Brain microvascular endothelial cell (primary cell): ENCODE data around the gene OSBPL5.
A peak's percentile ranks its signal among the peaks of the same experiment; 100 is the strongest.

ENCODE experiments used
- DNase-seq: peaks from one replicate; pipeline ENCODE4 v3.0.0-alpha.2; 2020
- H3K27ac ChIP-seq: fragments of 250-450 bp; sonication (Bioruptor Pico); 2 replicates; pipeline ENCODE4 v1.5.1; 2020; ENCODE audit warnings: mild to moderate bottlenecking, moderate library complexity
- H3K27me3 ChIP-seq: fragments of 250-450 bp; sonication (Bioruptor Pico); replicated peaks from 2 replicates; pipeline ENCODE4 v1.5.1; 2020; ENCODE audit warnings: mild to moderate bottlenecking
- H3K36me3 ChIP-seq: fragments of 250-450 bp; sonication (Bioruptor Pico); replicated peaks from 2 replicates; pipeline ENCODE4 v1.5.1; 2020; ENCODE audit warnings: mild to moderate bottlenecking
- H3K4me3 ChIP-seq: 2 replicates; pipeline ENCODE4 v1.5.1; 2011; ENCODE audit warnings: low read depth, mild to moderate bottlenecking, control low read depth, low read length, moderate library complexity
- CTCF ChIP-seq: IDR thresholded peaks from 2 replicates; pipeline ENCODE4 v1.5.1; 2011; ENCODE audit warnings: low read depth, mild to moderate bottlenecking, moderate library complexity, low read length, control low read depth, inconsistent platforms; ENCODE audit errors: missing control alignments
- in situ Hi-C: cut with HindIII; loops from 2 replicates; pipeline ENCODE4 v1.10.0; 2017; ENCODE audit warnings: low sequenced_read_pairs, low pct_ligation_motif_present

OSBPL5 gene

GRCh38 chr11:3156282-3156660 lies 8.8 kb downstream of the OSBPL5 start:
- Histone ChIP-seq H3K36me3 (no peaks in the 10 kb centered on the region), H3K27me3 (no peaks in the 10 kb centered on the region), H3K27ac (peak overlapping the region; percentile 20), H3K4me3 (no peak overlapping the region)
- no peak for TF ChIP-seq CTCF
- DNase-seq = peak; percentile 45
- in situ Hi-C loops = no loop called here

- no peaks in the 10 kb centered on the region for H3K27me3 ChIP-seq
- H3K27ac ChIP-seq = peak overlapping the region; percentile 20
- no peak for DNase-seq
- H3K36me3 ChIP-seq = no peaks in the 10 kb centered on the region
- TF ChIP-seq CTCF = no peak
- in situ Hi-C loops = no loop called here
- no peak overlapping the region for H3K4me3 ChIP-seq
Measured at GRCh38 chr11:3155691-3156258, 9.3 kb downstream of the OSBPL5 start.

GRCh38 chr11:3155216-3155615 lies 9.9 kb downstream of the OSBPL5 start:
- Histone ChIP-seq H3K36me3 (no peaks in the 10 kb centered on the region), H3K27ac (peak overlapping the region; percentile 5), H3K27me3 (no peaks in the 10 kb centered on the region), H3K4me3 (no peak overlapping the region)
- no peak for DNase-seq
- in situ Hi-C loops = no loop called here
- TF ChIP-seq CTCF = no peak

GRCh38 chr11:3154001-3154599 lies 11.0 kb downstream of the OSBPL5 start:
- DNase-seq = peak; percentile 49
- H3K27me3 ChIP-seq = no peaks in the 10 kb centered on the region
- H3K4me3 ChIP-seq = peak overlapping the region; percentile 9
- H3K36me3 ChIP-seq = no peaks in the 10 kb centered on the region
- peak overlapping the region; percentile 76 for H3K27ac ChIP-seq
- no peak for TF ChIP-seq CTCF
- in situ Hi-C loops = no loop called here

GRCh38 chr11:3153291-3153861 lies 11.7 kb downstream of the OSBPL5 start:
- TF ChIP-seq CTCF = no peak
- H3K4me3 ChIP-seq = no peak overlapping the region
- in situ Hi-C loops = no loop called here
- no peaks in the 10 kb centered on the region for H3K36me3 ChIP-seq
- peak; percentile 90 for DNase-seq
- H3K27me3 ChIP-seq = no peaks in the 10 kb centered on the region
- H3K27ac ChIP-seq = peak overlapping the region; percentile 76
